K562 (cell line): ENCODE measurements around the gene SLMAP. TPM values are rescaled to one million over a fixed set of nuclear protein-coding genes. Genes with fewer than 3 reads are reported as not detected.

ENCODE experiments used
- ATAC-seq: fragments of 200-7000 bp; cut with Tn5 transposase; 3 replicates; pipeline ENCODE4 v1.9.1; 2020; ENCODE audit warnings: moderate library complexity
- BruUV-seq: library from RNA; stranded (reverse); fragments of 400-500 nt; replicated peaks from 2 replicates; lab custom pipeline; 2021; lab: Mats Ljungman, UMichigan
- CTCF ChIA-PET: fragments of 300-600 bp; formaldehyde crosslinking; extraction: SDS; loops from one replicate; lab custom pipeline; 2021; ENCODE audit warnings: low intra/inter-chr PET ratio; lab: Yijun Ruan, JAX
- POLR2A ChIA-PET: fragments of 300-600, 350-650 bp; sonication (Branson Sonifier 250); formaldehyde crosslinking; extraction: SDS; loops from one replicate; lab custom pipeline; 2021; ENCODE audit warnings: antibody characterized with exemption, inconsistent platforms; lab: Yijun Ruan, JAX
- DNase-seq, 4 experiments: peaks; one replicate each; pipeline versions ENCODE4 v3.0.0 to v3.0.0-alpha.2; 2011 to 2018; ENCODE audit warnings: low spot score in 3 of 4, mixed read lengths in 3 of 4; ENCODE audit errors: extremely low read depth in 1 of 4
- FAIRE-seq: peaks from 2 replicates; lab custom pipeline; 2011; peaks lifted over from hg19 to GRCh38; lab: Jason Lieb, UNC
- H2AFZ ChIP-seq: 2 replicates; pipeline ENCODE4 v1.6.0; 2011; ENCODE audit warnings: low read depth, low read length, control low read depth, inconsistent platforms
- H3K27ac ChIP-seq: fragments of 200-600 bp; 3 replicates; pipeline ENCODE4 v1.8.0; 2011; ENCODE audit warnings: low read depth, mild to moderate bottlenecking, control low read depth, inconsistent platforms, low read length, moderate library complexity, mixed read lengths; ENCODE audit errors: extremely low read depth
- H3K27me3 ChIP-seq, 2 experiments: fragments of 300-600 bp in 1 of 2; 2 replicates in 1 of 2; 3 replicates in 1 of 2; pipeline versions ENCODE4 v1.6.0 to v1.8.0; 2011; ENCODE audit warnings: inconsistent platforms in 2 of 2, low read length in 2 of 2, mild to moderate bottlenecking in 1 of 2, mixed read lengths in 1 of 2, moderate library complexity in 1 of 2; ENCODE audit not compliant: control insufficient read depth in 2 of 2, insufficient read depth in 2 of 2
- H3K36me3 ChIP-seq: fragments of 300-600 bp; 3 replicates; pipeline ENCODE4 v1.8.0; 2011; ENCODE audit warnings: mild to moderate bottlenecking, low read length, inconsistent platforms; ENCODE audit not compliant: control insufficient read depth, insufficient read depth
- H3K4me1 ChIP-seq, 2 experiments: fragments of 200-600 bp in 1 of 2; replicated peaks in 1 of 2; 2 replicates in 1 of 2; 3 replicates in 1 of 2; pipeline versions ENCODE4 v1.5.1 to v1.8.0; 2011; ENCODE audit warnings: inconsistent platforms in 2 of 2, low read length in 2 of 2, mild to moderate bottlenecking in 1 of 2, mixed read lengths in 1 of 2, moderate library complexity in 1 of 2; ENCODE audit not compliant: control insufficient read depth in 2 of 2, insufficient read depth in 2 of 2
- H3K4me2 ChIP-seq: 2 replicates; pipeline ENCODE4 v1.6.1; 2011; ENCODE audit warnings: low read length, control low read depth, inconsistent platforms, mixed read lengths; ENCODE audit not compliant: insufficient read depth
- H3K4me3 ChIP-seq: fragments of 200-600 bp; sonication (generic), shearing (Covaris generic); 2 replicates; pipeline ENCODE4 v1.5.1; 2016; ENCODE audit warnings: control low read depth, inconsistent platforms
- H3K79me2 ChIP-seq: fragments of 200-600 bp; 3 replicates; pipeline ENCODE4 v1.8.0; 2011; ENCODE audit warnings: low read length, inconsistent platforms; ENCODE audit not compliant: control insufficient read depth, insufficient read depth
- H3K9ac ChIP-seq, 2 experiments: 2 replicates each; pipeline versions ENCODE4 v1.6.0 to v1.6.1; 2011; ENCODE audit warnings: low read depth in 2 of 2, low read length in 2 of 2, control low read depth in 1 of 2, inconsistent platforms in 1 of 2, mild to moderate bottlenecking in 1 of 2, mixed read lengths in 1 of 2; ENCODE audit not compliant: insufficient read depth in 1 of 2
- H3K9me1 ChIP-seq: one replicate; pipeline ENCODE4 v1.6.0; 2011; ENCODE audit warnings: inconsistent platforms, mild to moderate bottlenecking, low read length, moderate library complexity; ENCODE audit not compliant: control insufficient read depth, insufficient read depth
- H3K9me3 ChIP-seq: replicated peaks from 2 replicates; pipeline ENCODE4 v1.5.1; 2011; ENCODE audit warnings: low read depth, low read length, inconsistent platforms; ENCODE audit not compliant: control insufficient read depth, insufficient read depth
- H4K20me1 ChIP-seq: replicated peaks from 2 replicates; pipeline ENCODE4 v1.6.1; 2011; ENCODE audit warnings: low read length, inconsistent platforms, mixed read lengths; ENCODE audit not compliant: control insufficient read depth, insufficient read depth
- USF1 ChIP-seq: sonication (generic); formaldehyde crosslinking; IDR thresholded peaks from 2 replicates; pipeline ENCODE4 v1.9.0; 2022; ENCODE audit warnings: mild to moderate bottlenecking, missing genetic modification reagents
- ZNF431 ChIP-seq: sonication (generic); formaldehyde crosslinking; IDR thresholded peaks from 2 replicates; pipeline ENCODE4 v1.8.0; 2022; ENCODE audit warnings: mild to moderate bottlenecking, missing genetic modification reagents
- WGBS: fragments of 100-300 bp; shearing (Covaris generic); methylation state at CpG from one replicate; pipeline ENCODE4 v1.1.6; 2016; ENCODE audit warnings: low coverage, mixed read lengths; ENCODE audit not compliant: insufficient coverage; ENCODE audit errors: missing lambda C conversion rate; 5-methylcytosine and 5-hydroxymethylcytosine counted together
- in situ Hi-C: fragments of 300-500 bp; cut with MboI; formaldehyde crosslinking; loops from 4 replicates; pipeline ENCODE4 v1.15.0; 2018; ENCODE audit warnings: inconsistent platforms, mixed read lengths
- intact Hi-C: fragments of 100-400 bp; cut with micrococcal nuclease; formaldehyde crosslinking; loops from 2 replicates; pipeline ENCODE4 v1.14.2; 2022
- polyA plus RNA-seq, 8 experiments: library from polyadenylated mRNA; depleted of rRNA in 4 of 8; stranded (reverse) in 5 of 8; unstranded in 3 of 8; fragments of >200 nt; fragmentation: Nextera tagmentation in 2 of 8; fragmentation: Illumina TruSeq in 1 of 8; extraction: Ambion mirVana in 2 of 8; extraction: Trizol in 1 of 8; gene quantifications; 2 replicates each; pipeline versions ENCODE4 v1.2.1 to v1.2.3, GENCODE V29; 2011 to 2014; ENCODE audit warnings: inconsistent platforms in 1 of 8, missing spikeins in 1 of 8
- total RNA-seq, 7 experiments: library from RNA; depleted of rRNA in 6 of 7; stranded (reverse); fragments of >200 nt in 6 of 7; fragmentation: Illumina TruSeq in 2 of 7; extraction: Trizol in 2 of 7; gene quantifications; 2 replicates each; pipeline versions ENCODE4 v1.2.1 to v1.2.3, GENCODE V29; 2011 to 2021; ENCODE audit warnings: low replicate concordance in 1 of 7
- TF ChIP-seq, protein P1 (sequence below): fragments of 200-800 bp; sonication (Bioruptor generic); IDR thresholded peaks from 2 replicates; pipeline ENCODE4 v1.6.1; 2017; ENCODE audit warnings: missing genetic modification characterization, missing compliant biosample characterization

The SLMAP gene
- total and polyA plus RNA-seq, 9 of the 15 experiments (the other 6 are each of a cell fraction or from before 2014, with no cell fraction given): 12.1 to 50.7 (median 28.3) TPM

GRCh38 chr3:57960174-57960505 lies 204.0 kb downstream of the SLMAP start:
- Histone ChIP-seq H3K4me2 (peak overlapping the region; percentile 36; the same call in 1 of the 2 replicates), H3K36me3 (no peaks in the 10 kb centered on the region), H3K79me2 (no peaks in the 10 kb centered on the region), H3K9me3 (no peaks in the 10 kb centered on the region), H3K27me3 (no peaks in the 10 kb centered on the region), H3K27ac (no peak overlapping the region), H2AFZ (peak overlapping the region; percentile 86), H3K9me1 (no peaks in the 10 kb centered on the region), H3K4me1 (peaks cover 16 to 22% of the 10 kb centered on the region in 2 experiments), H3K4me3 (no peak overlapping the region), H3K9ac (peak overlapping the region in 1 of 2 experiments; percentile 14; a peak in 1 of 4 replicates), H4K20me1 (no peaks in the 10 kb centered on the region)
- ChIA-PET POLR2A (interaction anchor here (0.5 kb wide), 1 partner anchor 151 kb away, joined by 3 read pairs; no protein-coding TSS in a partner anchor), CTCF (no interaction called here)
- no TSS peak for BruUV-seq
- intact Hi-C loops (loop anchor here (5.0 kb wide), 1 partner anchor 47 kb away; the partner anchor contains the start of gene FLNB), in situ Hi-C loops (no loop called here)
- ATAC-seq (peak; percentile 25), DNase-seq (peak in 1 of 4 experiments; percentile 19), FAIRE-seq (no peak)
- 71% methylated on average over 1 of the region's 4 CpGs for WGBS
- TF ChIP-seq, protein P1, sequence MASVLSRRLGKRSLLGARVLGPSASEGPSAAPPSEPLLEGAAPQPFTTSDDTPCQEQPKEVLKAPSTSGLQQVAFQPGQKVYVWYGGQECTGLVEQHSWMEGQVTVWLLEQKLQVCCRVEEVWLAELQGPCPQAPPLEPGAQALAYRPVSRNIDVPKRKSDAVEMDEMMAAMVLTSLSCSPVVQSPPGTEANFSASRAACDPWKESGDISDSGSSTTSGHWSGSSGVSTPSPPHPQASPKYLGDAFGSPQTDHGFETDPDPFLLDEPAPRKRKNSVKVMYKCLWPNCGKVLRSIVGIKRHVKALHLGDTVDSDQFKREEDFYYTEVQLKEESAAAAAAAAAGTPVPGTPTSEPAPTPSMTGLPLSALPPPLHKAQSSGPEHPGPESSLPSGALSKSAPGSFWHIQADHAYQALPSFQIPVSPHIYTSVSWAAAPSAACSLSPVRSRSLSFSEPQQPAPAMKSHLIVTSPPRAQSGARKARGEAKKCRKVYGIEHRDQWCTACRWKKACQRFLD: 0 out of 2 replicates have a peak, but pooled peaks have one; percentile 33
- TF ChIP-seq USF1 (peak; percentile 55; the same call in 1 of the 2 replicates), ZNF431 (CRISPR knock-in tag) (no peak)
